GM19238 (cell line): ENCODE measurements around the gene MBTPS2.
"Not testable (repeated sequence)": the region's sequence is repeated elsewhere in the genome, so short reads cannot be mapped to it uniquely, and the experiment has no call there.

Experiments used
- DNase-seq: peaks from one replicate; pipeline ENCODE4 v3.0.0; 2011; ENCODE audit warnings: low spot score; ENCODE audit not compliant: insufficient read length

Gene MBTPS2

GRCh38 chrX:21839334-21840192, at the start of gene MBTPS2:
TSS of gene MBTPS2 (plus strand) at chrX:21839617. CDS start at chrX:21839735, 118 bp downstream.
- DNase-seq = peak; percentile 18

DNA sequence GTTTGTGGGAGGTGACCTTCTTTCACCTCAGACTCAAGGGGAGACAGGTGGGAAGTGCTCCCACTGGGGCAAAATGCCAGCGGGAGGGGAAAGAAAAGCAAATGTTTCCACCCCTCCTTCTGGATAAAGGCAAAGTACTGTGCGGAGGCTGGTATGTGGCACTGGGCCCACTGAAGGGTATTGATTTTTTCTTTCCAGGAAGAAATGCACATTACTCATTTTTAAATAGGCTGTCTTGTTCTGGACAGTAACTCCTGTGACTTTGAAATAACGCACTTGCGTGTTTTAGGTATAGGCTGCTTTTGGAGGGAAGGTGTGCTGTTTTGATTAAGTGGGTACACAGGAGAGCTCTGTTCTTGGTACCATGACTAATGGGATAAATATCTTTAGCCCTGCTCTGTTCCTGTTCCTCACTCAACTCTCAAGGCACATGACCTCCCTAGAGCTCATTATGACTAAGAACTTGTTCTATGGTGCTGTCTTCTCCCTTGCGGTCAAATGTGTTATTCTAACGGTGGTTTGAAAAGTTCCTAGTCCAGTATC, 40.7 kb upstream of the MBTPS2 start:
- DNase-seq = no peak

- no peak for DNase-seq
Observed at GRCh38 chrX:21799767-21800166, 39.6 kb upstream of the MBTPS2 start.

DNA sequence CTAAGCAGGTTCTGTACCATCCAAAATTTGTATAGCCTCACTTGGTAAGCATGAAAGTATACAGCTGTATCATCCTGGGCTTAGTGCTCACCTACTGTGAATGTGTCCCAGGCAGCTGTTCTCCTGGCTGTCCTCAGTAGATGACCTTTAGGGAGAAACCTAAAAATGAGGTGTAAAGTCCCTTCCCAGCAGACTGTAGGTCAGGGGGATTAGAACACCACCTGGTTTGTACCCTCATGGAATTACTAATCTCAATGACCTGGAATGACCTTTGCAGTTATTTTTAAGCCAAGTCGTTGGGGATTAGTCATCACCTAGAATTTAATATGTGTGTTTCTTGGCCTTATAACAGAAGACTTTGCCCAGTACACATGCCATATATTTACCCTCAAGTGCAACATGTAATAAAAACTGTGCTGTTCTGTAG, 39.1 kb upstream of the MBTPS2 start:
- no peak for DNase-seq

DNA sequence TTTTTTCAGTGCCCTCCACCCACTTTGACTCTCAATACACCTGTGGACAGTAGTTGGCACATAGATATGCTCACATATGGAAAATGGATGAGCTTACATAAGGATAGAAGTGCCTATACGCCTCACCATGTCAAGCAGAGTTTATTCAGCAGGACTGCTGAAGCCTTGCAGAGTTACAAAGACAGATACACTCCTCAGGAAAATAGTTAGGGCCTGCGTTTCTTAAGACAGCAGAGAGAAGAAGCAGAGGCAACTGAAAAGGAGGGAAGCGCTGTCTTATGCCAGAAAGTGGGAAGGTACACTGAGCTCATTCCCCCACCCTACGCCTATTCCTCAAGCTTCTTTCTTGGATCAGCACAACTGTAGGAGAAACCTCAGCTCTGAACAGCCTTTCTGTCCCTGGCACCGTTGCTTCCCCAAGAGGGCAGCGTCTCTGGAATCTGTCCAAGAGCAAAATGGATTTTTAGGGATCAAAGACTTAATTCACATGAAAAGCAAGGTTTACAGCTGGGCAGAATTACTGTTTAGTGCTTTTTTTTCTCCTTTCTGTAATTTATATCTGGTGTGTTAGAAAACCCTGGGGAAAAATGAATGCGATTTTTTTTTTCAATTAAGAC, 37.3 kb upstream of the MBTPS2 start:
- no peak for DNase-seq

- no peak for DNase-seq
Observed at GRCh38 chrX:21802839-21803238, 36.6 kb upstream of the MBTPS2 start.

GRCh38 chrX:21806691-21807090, 32.7 kb upstream of the MBTPS2 start:
- DNase-seq = no peak

DNA sequence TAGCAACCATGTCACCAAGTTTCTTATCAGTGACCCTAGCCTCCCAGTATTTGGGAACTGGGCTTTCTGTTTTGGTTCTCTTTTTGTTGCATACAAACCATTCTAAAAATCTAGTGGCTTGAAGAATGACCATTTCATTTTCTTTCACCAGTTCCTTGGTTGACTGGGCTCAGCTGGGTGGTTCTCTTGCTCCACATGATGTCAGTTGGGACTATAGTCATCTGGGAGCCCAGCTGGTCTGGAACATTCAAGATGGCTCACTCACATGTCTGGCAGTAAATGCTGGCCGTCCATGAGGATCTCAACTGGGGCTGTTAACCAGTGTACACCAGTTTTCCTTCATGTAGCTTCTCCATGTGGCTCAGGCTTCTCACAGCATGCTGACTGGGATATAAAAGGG, 27.6 kb upstream of the MBTPS2 start:
- no peak for DNase-seq

- DNase-seq = no peak
Observed at GRCh38 chrX:21812628-21813027, 26.8 kb upstream of the MBTPS2 start.

GRCh38 chrX:21813612-21814368, 25.6 kb upstream of the MBTPS2 start:
- no peak for DNase-seq

- no peak for DNase-seq
Observed at GRCh38 chrX:21816136-21816535, 23.3 kb upstream of the MBTPS2 start.

GRCh38 chrX:21820170-21820569, 19.2 kb upstream of the MBTPS2 start:
- not testable (repeated sequence) for DNase-seq

DNA sequence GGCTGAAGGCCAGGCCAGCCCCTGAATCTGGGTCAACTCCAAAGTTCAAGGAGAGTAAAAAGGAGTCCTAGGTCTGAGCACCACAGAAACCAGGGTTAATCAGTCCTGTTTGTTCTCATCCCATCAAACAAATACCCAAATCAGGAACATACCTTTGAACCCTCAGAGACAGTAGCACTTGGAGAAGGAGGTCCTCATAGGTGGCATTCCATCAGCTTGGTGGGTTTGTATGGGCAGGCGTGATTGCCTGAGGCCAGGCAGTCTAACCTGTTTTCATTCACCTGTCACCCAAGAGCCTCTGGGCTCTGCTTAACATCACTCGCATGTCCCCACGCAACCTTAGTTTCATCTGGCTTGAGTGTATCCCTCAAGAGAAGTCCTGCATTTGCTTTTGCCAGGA, 17.5 kb upstream of the MBTPS2 start:
- no peak for DNase-seq

GRCh38 chrX:21831496-21831895, 7.9 kb upstream of the MBTPS2 start:
- no peak for DNase-seq

DNA sequence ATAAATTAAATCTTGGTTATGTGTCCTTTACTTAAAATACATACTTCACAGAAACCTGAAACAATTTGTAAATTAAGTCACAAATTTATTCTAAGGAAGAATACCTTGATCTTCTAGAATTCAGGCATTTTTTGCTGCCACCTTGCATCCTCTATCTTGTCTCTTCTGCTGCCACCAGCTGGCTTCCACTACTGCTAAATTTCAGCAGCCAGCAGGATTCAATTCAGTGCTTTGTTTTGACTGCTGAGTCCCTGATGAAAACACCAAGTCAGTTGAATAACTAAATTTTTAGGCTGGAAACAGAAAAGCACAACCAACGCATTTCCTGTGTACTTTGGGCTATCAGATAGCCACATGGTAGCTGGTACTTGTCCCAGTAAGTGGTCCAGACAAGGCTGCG, 2.4 kb upstream of the MBTPS2 start:
- no peak for DNase-seq

DNA sequence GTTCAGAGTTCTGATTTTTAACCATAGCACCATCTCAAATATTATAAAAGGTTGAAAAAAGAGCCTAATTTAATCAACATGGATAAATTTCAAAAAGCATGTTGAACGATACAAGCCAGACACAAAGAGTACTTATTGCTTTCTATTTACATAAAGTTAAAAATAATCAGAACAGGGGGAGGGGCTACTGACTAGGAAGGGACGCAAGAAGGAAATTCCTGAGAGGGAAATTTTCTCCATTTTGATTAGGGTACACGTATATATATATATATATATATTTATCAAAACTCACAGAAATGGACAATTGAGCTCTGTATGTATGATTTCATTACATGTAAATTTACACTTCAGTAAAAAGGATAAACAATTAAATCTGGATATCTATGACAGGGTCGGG, 482 bp upstream of the MBTPS2 start:
- no peak for DNase-seq

DNA sequence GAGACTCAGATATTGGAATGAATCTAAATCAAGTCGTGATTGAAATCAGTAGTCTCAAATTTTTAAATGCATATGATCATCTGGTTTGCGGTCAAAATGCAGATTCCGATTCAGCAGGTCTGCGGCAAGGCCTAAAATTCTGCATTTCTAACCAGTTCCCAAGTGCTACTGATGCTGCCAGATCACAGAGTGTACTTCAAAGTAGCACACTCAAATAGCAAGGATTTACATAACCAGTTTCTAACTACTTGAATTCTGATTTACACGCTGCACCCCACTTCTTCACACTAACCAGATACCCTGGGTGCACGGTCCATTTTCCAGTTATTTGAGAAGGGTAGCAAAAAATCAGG, 752 bp downstream of the MBTPS2 start:
- no peak for DNase-seq

DNA sequence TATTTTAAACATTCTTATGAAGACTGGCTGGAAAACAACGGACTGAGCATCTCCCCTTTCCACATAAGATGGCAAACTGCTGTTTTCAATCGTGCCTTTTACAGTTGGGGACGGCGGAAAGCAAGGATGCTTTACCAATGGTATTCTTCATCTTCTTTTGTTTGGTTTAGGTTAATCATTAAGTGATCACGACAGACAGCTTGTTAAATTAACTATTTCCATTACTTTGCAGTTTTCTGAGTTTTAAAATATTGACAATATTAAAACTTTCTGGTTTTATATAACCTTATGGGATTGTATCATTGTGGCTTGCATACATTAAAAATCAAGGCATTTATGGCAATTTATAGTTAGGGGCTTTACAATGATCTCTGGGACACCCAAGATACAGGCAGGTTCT, 3.8 kb downstream of the MBTPS2 start:
- no peak for DNase-seq

GRCh38 chrX:21845096-21845495, 5.7 kb downstream of the MBTPS2 start:
- no peak for DNase-seq

DNA sequence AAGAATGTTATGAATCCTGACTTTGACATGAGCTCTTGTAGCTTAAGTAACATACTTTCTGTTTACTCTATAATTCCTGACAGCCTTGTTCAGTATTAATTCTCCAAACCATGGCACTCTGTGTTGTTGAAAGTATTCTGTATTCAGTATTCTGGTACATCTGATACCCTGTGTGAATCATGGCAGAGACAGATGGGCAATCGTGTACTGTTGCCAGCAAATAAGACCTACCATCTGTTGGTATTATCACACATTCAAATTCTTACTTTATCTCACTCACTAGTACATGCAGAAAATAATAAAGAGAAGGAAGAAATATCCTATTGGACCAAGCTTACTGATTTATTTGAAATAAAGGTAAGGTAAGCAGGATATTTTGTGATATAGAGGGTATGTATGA, 7.9 kb downstream of the MBTPS2 start:
- DNase-seq = no peak

GRCh38 chrX:21853578-21853977, 14.2 kb downstream of the MBTPS2 start:
- no peak for DNase-seq

DNA sequence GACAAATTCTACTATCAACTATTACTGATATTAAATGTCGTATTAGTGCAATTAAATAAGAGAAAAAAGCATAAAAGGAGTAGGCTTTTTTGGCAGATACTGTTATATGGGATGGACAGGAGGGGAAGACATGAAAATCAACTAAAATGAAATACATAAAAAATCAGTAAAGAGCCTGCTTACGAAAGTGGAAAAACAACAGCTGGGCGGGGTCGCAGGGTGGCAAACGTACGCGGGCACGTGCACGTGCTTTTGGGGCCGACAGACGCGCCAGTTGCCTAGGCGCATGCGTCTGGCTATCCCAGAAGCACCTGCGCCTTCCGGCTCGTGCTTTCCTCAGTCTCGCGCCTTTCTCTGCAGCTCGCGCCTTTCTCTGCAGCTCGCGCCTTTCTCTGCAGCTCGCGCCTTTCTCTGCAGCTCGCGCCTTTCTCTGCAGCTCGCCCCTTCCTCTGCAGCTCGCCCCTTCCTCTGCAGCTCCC, 16.6 kb downstream of the MBTPS2 start, which contains the start of gene YY2:
Gene YY2, plus strand, starts transcription at position 51 of the 479 bp plus-strand sequence. CDS start 498 bp downstream, outside the sequence.
- no peak for DNase-seq
